ENCODE results near the gene AURKAIP1.

DNA sequence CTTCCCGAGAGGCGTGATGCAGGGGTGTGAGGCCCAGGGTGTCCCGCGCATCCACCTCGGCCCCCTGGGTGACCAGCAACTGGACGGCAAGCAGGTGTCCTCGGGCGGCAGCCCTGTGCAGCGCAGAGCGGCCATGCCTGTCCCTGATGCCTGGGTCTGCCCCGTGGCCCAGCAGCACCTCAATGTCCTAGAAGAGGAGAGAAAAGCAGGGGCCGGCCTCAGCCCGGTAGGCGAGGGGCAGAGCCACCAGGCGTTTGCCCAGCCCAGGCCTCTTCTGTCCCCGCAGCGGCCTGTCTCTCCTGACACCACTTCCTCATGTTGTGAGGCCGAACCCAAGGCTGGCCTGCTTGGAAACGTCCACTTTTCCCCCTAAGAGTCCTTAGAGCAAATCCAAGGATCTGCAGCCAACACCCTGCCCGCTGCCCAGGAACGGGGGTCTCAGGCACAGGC is 44.4 kb upstream of the AURKAIP1 start:
- TF ChIP-seq, protein P1, sequence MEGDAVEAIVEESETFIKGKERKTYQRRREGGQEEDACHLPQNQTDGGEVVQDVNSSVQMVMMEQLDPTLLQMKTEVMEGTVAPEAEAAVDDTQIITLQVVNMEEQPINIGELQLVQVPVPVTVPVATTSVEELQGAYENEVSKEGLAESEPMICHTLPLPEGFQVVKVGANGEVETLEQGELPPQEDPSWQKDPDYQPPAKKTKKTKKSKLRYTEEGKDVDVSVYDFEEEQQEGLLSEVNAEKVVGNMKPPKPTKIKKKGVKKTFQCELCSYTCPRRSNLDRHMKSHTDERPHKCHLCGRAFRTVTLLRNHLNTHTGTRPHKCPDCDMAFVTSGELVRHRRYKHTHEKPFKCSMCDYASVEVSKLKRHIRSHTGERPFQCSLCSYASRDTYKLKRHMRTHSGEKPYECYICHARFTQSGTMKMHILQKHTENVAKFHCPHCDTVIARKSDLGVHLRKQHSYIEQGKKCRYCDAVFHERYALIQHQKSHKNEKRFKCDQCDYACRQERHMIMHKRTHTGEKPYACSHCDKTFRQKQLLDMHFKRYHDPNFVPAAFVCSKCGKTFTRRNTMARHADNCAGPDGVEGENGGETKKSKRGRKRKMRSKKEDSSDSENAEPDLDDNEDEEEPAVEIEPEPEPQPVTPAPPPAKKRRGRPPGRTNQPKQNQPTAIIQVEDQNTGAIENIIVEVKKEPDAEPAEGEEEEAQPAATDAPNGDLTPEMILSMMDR (IDR thresholded peaks at IDR 0.05; ENCODE audit: low read depth, low read length), result no peak
- TF ChIP-seq, protein P2, sequence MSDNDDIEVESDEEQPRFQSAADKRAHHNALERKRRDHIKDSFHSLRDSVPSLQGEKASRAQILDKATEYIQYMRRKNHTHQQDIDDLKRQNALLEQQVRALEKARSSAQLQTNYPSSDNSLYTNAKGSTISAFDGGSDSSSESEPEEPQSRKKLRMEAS (IDR thresholded peaks at IDR 0.05; ENCODE audit: low read depth, low read length), result no peak
- TF ChIP-seq POLR2A (IDR thresholded peaks at IDR 0.05; ENCODE audit: extremely low read depth, insufficient read length) (no peak), MYC (IDR thresholded peaks at IDR 0.05; ENCODE audit: low read depth, low read length) (no peak)

All from NB4 (cell line).